ENCODE measurements around the gene S100PBP. TPM values are rescaled to one million over a fixed set of nuclear protein-coding genes. Genes with fewer than 3 reads are reported as not detected.

The S100PBP gene
- total RNA-seq, 1 experiment from 2014 or later, result 50.1 TPM

DNA sequence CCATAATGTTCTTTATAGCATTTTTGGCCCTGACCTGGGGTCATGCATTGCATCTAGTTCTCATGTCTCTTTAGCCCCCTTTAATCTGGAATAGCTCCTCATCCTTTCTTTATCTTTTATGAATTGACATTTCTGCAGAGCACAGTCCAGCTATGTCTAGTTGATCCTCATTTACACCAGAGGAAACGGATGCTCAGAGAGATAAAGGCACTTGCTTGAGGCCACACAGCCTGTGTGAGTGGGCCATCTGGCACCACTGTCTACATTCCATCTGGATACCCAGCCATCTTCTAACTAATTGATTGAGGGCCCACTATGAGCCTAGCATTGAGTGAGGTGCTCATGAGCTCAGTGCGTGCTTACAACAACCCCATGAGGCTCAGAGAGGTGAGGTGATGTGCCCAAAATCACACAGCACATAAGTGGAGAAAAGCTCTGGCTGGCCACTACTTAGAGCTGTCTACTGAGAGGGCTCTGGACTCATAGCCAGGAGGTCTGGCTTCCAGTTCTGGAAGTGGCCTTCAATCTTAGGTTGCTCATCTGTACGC lies 72.4 kb downstream of the S100PBP start:
- Mint-ChIP-seq H3K27me3 (ENCODE audit: low read depth) (peaks cover 75% of the 10 kb centered on the region), H3K4me1 (peaks cover 2 to 22% of the 10 kb centered on the region in 2 experiments; a peak in 2 of 4 replicates), H3K36me3 (ENCODE audit: insufficient read depth in 1 of 3, low read depth in 3 of 3) (peaks cover 0 to 5% (median 0%) of the 10 kb centered on the region in 3 experiments; a peak in 1 of 7 replicates), H3K4me3 (no peak overlapping the region), H3K27ac (no peak overlapping the region), H3K9me3 (peaks cover 5 to 8% of the 10 kb centered on the region in 2 experiments; a peak in 4 of 5 replicates)
- H2BK12ac ChIP-seq (ENCODE audit: insufficient read length, low read depth, low read length), result no peak overlapping the region
- no peak overlapping the region for H3T11ph ChIP-seq (ENCODE audit: low read length)
- no peak overlapping the region for H2BK5ac ChIP-seq (ENCODE audit: insufficient read length, low read length)
- H3K4ac ChIP-seq (ENCODE audit: low read depth, low read length), result no peak overlapping the region
- H3K9me3 ChIP-seq (ENCODE audit: control insufficient read depth, low read depth, low read length), result no peaks in the 10 kb centered on the region
- no peaks in the 10 kb centered on the region for H3K4me1 ChIP-seq (ENCODE audit: insufficient read depth, low read length)
- no peak overlapping the region for H2BK15ac ChIP-seq (ENCODE audit: low read depth, low read length)
- H3K9ac ChIP-seq (ENCODE audit: extremely low read depth, insufficient read length, low read length), result no peak overlapping the region
- no peak overlapping the region for H3K4me2 ChIP-seq (ENCODE audit: insufficient read depth, insufficient read length, low read length)
- no peak overlapping the region for H3K23ac ChIP-seq (ENCODE audit: insufficient read length, low read depth, low read length)
- TF ChIP-seq, protein P1, sequence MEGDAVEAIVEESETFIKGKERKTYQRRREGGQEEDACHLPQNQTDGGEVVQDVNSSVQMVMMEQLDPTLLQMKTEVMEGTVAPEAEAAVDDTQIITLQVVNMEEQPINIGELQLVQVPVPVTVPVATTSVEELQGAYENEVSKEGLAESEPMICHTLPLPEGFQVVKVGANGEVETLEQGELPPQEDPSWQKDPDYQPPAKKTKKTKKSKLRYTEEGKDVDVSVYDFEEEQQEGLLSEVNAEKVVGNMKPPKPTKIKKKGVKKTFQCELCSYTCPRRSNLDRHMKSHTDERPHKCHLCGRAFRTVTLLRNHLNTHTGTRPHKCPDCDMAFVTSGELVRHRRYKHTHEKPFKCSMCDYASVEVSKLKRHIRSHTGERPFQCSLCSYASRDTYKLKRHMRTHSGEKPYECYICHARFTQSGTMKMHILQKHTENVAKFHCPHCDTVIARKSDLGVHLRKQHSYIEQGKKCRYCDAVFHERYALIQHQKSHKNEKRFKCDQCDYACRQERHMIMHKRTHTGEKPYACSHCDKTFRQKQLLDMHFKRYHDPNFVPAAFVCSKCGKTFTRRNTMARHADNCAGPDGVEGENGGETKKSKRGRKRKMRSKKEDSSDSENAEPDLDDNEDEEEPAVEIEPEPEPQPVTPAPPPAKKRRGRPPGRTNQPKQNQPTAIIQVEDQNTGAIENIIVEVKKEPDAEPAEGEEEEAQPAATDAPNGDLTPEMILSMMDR (conservative IDR thresholded peaks at IDR 0.05), result no peak
- H3K27ac ChIP-seq (ENCODE audit: insufficient read length, low read depth, low read length), result no peak overlapping the region
- H3K79me1 ChIP-seq (ENCODE audit: insufficient read depth, low read depth, low read length, poor library complexity, severe bottlenecking), result no peaks in the 10 kb centered on the region
- H2AFZ ChIP-seq (ENCODE audit: low read length), result no peak overlapping the region
- peaks cover 3% of the 10 kb centered on the region for H4K20me1 ChIP-seq (ENCODE audit: control insufficient read depth, insufficient read depth, insufficient read length)
- H2AK5ac ChIP-seq (ENCODE audit: insufficient read length, low read length), result no peak overlapping the region
- no peaks in the 10 kb centered on the region for H3K23me2 ChIP-seq (ENCODE audit: insufficient read length, low read depth, low read length, poor library complexity, severe bottlenecking)
- H4K8ac ChIP-seq (replicated peaks; ENCODE audit: insufficient read length, low read depth, low read length), result no peak overlapping the region
- H3K18ac ChIP-seq (ENCODE audit: insufficient read length, low read depth, low read length), result no peak overlapping the region
- no peak overlapping the region for H2BK20ac ChIP-seq (ENCODE audit: low read depth, low read length, poor library complexity, severe bottlenecking)
- no CpG with 5 or more reads among the region's 3 CpGs for WGBS (ENCODE audit: extremely low coverage, insufficient read length, low lambda C conversion rate)
- no peak overlapping the region for H2BK120ac ChIP-seq (ENCODE audit: low read depth, low read length, poor library complexity, severe bottlenecking)
- H3K27me3 ChIP-seq (ENCODE audit: insufficient read depth, low read length), result no peaks in the 10 kb centered on the region; the same call in 1 of the 2 replicates
- no peak overlapping the region for H4K91ac ChIP-seq (ENCODE audit: insufficient read length, low read depth, low read length)
- no peak overlapping the region for H3K56ac ChIP-seq (ENCODE audit: insufficient read length, low read depth, low read length)
- no peaks in the 10 kb centered on the region for H3K79me2 ChIP-seq (ENCODE audit: insufficient read depth, low read length)
- DNase-seq, result no peak
- no peak overlapping the region for H4K5ac ChIP-seq (ENCODE audit: insufficient read length, low read depth, low read length)
- H3K14ac ChIP-seq (ENCODE audit: insufficient read depth, low read length), result no peak overlapping the region
